ENCODE data around the gene FCAR.
"Not testable (repeated sequence)": the region's sequence is repeated elsewhere in the genome, so short reads cannot be mapped to it uniquely, and the experiment has no call there.

DNA sequence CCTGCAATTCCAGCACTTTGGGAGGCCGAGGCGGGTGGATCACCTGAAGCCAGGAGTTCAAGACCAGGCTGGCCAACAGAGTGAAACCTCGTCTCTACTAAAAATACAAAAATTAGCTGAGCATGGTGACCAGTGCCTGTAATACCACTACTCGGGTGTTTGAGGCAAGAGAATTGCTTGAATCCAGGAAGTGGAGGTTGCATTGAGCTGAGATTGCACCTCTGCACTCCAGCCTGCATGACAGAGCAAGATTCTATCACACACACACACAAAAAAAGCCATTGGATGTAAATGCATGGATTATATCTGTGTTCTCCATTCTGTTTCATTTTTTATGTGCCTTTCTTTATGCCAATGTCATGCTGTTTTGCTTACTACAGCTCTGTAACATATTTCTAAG, 49.6 kb upstream of the FCAR start:
- TF ChIP-seq, protein P1, sequence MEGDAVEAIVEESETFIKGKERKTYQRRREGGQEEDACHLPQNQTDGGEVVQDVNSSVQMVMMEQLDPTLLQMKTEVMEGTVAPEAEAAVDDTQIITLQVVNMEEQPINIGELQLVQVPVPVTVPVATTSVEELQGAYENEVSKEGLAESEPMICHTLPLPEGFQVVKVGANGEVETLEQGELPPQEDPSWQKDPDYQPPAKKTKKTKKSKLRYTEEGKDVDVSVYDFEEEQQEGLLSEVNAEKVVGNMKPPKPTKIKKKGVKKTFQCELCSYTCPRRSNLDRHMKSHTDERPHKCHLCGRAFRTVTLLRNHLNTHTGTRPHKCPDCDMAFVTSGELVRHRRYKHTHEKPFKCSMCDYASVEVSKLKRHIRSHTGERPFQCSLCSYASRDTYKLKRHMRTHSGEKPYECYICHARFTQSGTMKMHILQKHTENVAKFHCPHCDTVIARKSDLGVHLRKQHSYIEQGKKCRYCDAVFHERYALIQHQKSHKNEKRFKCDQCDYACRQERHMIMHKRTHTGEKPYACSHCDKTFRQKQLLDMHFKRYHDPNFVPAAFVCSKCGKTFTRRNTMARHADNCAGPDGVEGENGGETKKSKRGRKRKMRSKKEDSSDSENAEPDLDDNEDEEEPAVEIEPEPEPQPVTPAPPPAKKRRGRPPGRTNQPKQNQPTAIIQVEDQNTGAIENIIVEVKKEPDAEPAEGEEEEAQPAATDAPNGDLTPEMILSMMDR (IDR thresholded peaks at IDR 0.05) = not testable (repeated sequence)
- TF ChIP-seq POLR2AphosphoS5 (IDR thresholded peaks at IDR 0.05; ENCODE audit: low read depth, low read length); RAD21 (IDR thresholded peaks at IDR 0.05; ENCODE audit: low read length); TAF1 (IDR thresholded peaks at IDR 0.05; ENCODE audit: borderline replicate concordance, low read depth, low read length); SIN3A (IDR thresholded peaks at IDR 0.05; ENCODE audit: borderline replicate concordance, low read depth, low read length); EP300 (IDR thresholded peaks at IDR 0.05; ENCODE audit: borderline replicate concordance in 1 of 2, low read depth in 1 of 2, low read length in 1 of 2): not testable (repeated sequence)
- TF ChIP-seq, protein P2, sequence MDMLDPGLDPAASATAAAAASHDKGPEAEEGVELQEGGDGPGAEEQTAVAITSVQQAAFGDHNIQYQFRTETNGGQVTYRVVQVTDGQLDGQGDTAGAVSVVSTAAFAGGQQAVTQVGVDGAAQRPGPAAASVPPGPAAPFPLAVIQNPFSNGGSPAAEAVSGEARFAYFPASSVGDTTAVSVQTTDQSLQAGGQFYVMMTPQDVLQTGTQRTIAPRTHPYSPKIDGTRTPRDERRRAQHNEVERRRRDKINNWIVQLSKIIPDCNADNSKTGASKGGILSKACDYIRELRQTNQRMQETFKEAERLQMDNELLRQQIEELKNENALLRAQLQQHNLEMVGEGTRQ (IDR thresholded peaks at IDR 0.05; ENCODE audit: borderline replicate concordance, low read depth, low read length) = not testable (repeated sequence)
- TF ChIP-seq, protein P3, sequence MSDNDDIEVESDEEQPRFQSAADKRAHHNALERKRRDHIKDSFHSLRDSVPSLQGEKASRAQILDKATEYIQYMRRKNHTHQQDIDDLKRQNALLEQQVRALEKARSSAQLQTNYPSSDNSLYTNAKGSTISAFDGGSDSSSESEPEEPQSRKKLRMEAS (IDR thresholded peaks at IDR 0.05; ENCODE audit: low read depth) = not testable (repeated sequence)
